HepG2 (cell line): ENCODE results near the gene NSMF. TPM values are rescaled to one million over a fixed set of nuclear protein-coding genes. Genes with fewer than 3 reads are reported as not detected.

Source experiments
- DDIT3 ChIP-seq: sonication (generic); formaldehyde crosslinking; IDR thresholded peaks from 2 replicates; pipeline ENCODE4 v1.4.0; 2020; ENCODE audit warnings: mild to moderate bottlenecking, missing genetic modification reagents
- IRX3 ChIP-seq: sonication (generic); formaldehyde crosslinking; IDR thresholded peaks from 2 replicates; pipeline ENCODE4 v1.8.1; 2023; ENCODE audit warnings: mild to moderate bottlenecking, low read depth, missing genetic modification reagents, borderline replicate concordance
- ZNF205 ChIP-seq: IDR thresholded peaks from 2 replicates; pipeline ENCODE4 v1.6.1; 2018; ENCODE audit warnings: missing biosample characterization, missing genetic modification reagents
- ZNF235 ChIP-seq: sonication (generic); formaldehyde crosslinking; IDR thresholded peaks from 2 replicates; pipeline ENCODE4 v1.8.1; 2023; ENCODE audit warnings: mild to moderate bottlenecking, missing genetic modification reagents, borderline replicate concordance
- ZNF281 ChIP-seq: sonication (generic); formaldehyde crosslinking; IDR thresholded peaks from 2 replicates; pipeline ENCODE4 v1.4.0; 2020; ENCODE audit warnings: missing genetic modification reagents, borderline replicate concordance
- ZNF407 ChIP-seq: sonication (generic); formaldehyde crosslinking; IDR thresholded peaks from one replicate; pipeline ENCODE4 v1.5.1; 2020; ENCODE audit warnings: mild to moderate bottlenecking, missing genetic modification reagents; ENCODE audit errors: not compliant biosample characterization
- ZNF720 ChIP-seq: sonication (generic); formaldehyde crosslinking; IDR thresholded peaks from 2 replicates; pipeline ENCODE4 v1.4.0; 2020; ENCODE audit warnings: missing genetic modification reagents
- polyA plus RNA-seq, 8 experiments: library from polyadenylated mRNA; depleted of rRNA in 3 of 8; stranded (reverse) in 7 of 8; unstranded in 1 of 8; fragments of >200 nt; fragmentation: Illumina TruSeq in 4 of 8; extraction: Trizol in 4 of 8; gene quantifications; 2 replicates each; pipeline versions ENCODE4 v1.2.1 to v1.2.3, GENCODE V29; 2011 to 2016; ENCODE audit warnings: low read depth in 4 of 8, missing spikeins in 1 of 8, mixed read lengths in 1 of 8; ENCODE audit not compliant: insufficient read depth in 1 of 8
- total RNA-seq, 5 experiments: library from RNA; depleted of rRNA; stranded (reverse); fragments of >200 nt; fragmentation: Illumina TruSeq; extraction: Trizol; gene quantifications; 2 replicates each; pipeline ENCODE4 v1.2.3, GENCODE V29; 2016; ENCODE audit warnings: low read depth in 1 of 5
- TF ChIP-seq, protein P1 (sequence below): sonication (generic); formaldehyde crosslinking; IDR thresholded peaks from 2 replicates; pipeline ENCODE4 v1.9.0; 2021; ENCODE audit warnings: missing genetic modification reagents, borderline replicate concordance
- TF ChIP-seq, protein P2 (sequence below): sonication (generic); formaldehyde crosslinking; IDR thresholded peaks from 2 replicates; pipeline ENCODE4 v1.5.1; 2020; ENCODE audit warnings: missing genetic modification reagents, mild to moderate bottlenecking, borderline replicate concordance
- TF ChIP-seq, protein P3 (sequence below): IDR thresholded peaks from 2 replicates; pipeline ENCODE4 v1.6.1; 2016; ENCODE audit warnings: missing compliant biosample characterization, missing genetic modification reagents, borderline replicate concordance

The NSMF gene
- total and polyA plus RNA-seq, 2 of the 13 experiments (the other 11 are each of a cell fraction or from before 2014, with no cell fraction given): 44.3 to 183 TPM

DNA sequence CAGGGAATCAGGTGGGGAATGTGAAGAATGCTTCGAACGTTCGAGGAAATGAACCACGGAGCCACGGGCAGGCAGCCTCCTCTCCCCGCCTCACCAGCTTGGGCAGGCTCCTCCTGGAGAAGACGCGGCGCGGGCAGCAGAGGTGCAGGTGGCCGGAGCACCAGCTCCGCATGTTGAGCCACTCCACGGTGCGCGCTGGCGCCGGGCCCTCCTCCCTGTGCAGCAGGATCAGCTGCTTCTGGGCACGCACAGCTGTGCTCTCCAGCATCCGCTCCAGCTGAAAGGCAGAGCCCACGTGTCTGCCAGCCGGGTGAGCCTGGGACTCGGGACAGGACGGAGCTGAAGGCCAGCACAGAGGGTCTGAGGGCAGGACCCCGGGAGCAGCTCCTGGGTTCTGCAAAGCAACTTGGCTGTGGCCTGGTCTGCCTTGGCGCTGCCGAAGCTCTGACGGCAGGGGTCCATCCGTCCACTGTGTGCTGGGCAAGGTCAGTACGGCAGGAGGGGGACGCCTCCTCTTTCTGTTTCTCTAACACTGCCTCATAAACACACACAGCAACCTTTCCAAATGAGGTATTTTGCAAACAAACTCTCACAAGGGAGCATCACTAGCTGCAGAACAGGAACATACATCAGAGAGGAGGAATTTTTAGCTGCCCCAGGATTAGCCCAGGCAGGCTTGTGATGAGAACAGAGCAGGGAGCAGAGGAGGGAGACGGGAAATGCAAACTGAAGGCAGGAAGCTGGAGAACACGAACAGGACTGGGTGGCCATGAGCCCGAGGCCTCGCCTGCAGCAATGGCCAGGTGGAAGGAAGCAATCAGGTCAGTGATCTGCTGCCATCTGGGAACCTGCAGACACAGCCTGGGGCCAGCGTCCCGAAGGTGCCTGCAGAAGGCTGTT, 20.1 kb upstream of the NSMF start (continued):
- TF ChIP-seq, protein P1, sequence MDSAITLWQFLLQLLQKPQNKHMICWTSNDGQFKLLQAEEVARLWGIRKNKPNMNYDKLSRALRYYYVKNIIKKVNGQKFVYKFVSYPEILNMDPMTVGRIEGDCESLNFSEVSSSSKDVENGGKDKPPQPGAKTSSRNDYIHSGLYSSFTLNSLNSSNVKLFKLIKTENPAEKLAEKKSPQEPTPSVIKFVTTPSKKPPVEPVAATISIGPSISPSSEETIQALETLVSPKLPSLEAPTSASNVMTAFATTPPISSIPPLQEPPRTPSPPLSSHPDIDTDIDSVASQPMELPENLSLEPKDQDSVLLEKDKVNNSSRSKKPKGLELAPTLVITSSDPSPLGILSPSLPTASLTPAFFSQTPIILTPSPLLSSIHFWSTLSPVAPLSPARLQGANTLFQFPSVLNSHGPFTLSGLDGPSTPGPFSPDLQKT (CRISPR knock-in tag): no peak
- TF ChIP-seq, protein P2, sequence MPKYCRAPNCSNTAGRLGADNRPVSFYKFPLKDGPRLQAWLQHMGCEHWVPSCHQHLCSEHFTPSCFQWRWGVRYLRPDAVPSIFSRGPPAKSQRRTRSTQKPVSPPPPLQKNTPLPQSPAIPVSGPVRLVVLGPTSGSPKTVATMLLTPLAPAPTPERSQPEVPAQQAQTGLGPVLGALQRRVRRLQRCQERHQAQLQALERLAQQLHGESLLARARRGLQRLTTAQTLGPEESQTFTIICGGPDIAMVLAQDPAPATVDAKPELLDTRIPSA: no peak
- TF ChIP-seq ZNF235 (CRISPR knock-in tag) (peak; percentile 51; the same call in 1 of the 2 replicates), ZNF205 (no peak), IRX3 (no peak), DDIT3 (no peak), ZNF720 (CRISPR knock-in tag) (no peak), ZNF281 (no peak), ZNF407 (CRISPR knock-in tag) (peak; percentile 13)
- TF ChIP-seq, protein P3, sequence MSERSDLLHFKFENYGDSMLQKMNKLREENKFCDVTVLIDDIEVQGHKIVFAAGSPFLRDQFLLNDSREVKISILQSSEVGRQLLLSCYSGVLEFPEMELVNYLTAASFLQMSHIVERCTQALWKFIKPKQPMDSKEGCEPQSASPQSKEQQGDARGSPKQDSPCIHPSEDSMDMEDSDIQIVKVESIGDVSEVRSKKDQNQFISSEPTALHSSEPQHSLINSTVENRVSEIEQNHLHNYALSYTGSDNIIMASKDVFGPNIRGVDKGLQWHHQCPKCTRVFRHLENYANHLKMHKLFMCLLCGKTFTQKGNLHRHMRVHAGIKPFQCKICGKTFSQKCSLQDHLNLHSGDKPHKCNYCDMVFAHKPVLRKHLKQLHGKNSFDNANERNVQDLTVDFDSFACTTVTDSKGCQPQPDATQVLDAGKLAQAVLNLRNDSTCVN (CRISPR knock-in tag): no peak
